A172 (cell line): Measurements from ENCODE around the gene PRR5L. TPM values are rescaled to one million over a fixed set of nuclear protein-coding genes. Genes with fewer than 3 reads are reported as not detected.

Experiments used
- DNase-seq: peaks from one replicate; pipeline ENCODE4 v3.0.0-alpha.2; 2015; ENCODE audit warnings: low spot score
- total RNA-seq: library from RNA; depleted of rRNA; stranded (reverse); fragments of >200 nt; shearing (Covaris generic); gene quantifications from 2 replicates; pipeline ENCODE4 v1.2.3, GENCODE V29; 2014

The PRR5L gene
- total RNA-seq, 1 experiment from 2014 or later: 2.5 TPM

DNA sequence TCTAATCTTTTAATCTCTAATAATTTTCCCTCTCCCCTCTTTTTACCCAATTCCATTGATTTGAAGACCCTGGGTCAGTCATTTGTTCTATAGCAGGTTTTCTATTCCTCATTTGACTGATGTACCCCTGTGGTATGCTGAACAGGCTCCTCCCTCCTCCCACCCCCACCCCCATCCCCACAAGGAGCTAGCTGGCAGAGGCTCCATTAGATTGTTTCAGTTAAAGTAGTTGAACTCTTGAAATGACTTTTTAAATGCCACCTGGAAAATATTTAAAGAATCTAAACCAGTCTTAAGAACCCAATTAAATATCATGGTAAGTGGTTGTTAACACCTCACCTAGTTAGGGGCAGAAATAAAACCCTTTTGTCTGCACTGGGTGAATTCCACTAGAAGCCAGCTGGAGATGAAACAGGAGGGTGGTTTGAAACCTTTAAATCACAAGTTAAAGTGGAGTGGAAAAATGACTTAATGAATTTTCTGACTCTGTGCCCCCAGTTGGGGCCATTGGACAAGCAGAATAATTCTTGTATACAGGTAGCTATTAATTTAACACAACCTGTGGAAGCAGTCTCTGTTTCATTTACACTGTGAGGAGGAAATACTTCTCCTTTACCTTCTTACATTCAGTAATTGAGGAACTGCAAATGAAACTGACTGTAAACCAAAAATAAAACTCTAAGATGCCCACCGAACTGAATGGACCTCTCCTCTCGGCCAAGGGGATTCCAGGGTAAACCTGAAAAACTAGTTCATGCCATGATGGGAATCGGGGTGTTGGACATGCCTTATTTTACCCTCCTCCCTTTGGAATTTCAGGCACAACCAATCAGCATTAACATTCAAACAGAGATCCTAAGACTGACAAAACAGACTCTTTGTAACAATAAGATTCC lies 30.7 kb downstream of the PRR5L start:
- DNase-seq: no peak

DNA sequence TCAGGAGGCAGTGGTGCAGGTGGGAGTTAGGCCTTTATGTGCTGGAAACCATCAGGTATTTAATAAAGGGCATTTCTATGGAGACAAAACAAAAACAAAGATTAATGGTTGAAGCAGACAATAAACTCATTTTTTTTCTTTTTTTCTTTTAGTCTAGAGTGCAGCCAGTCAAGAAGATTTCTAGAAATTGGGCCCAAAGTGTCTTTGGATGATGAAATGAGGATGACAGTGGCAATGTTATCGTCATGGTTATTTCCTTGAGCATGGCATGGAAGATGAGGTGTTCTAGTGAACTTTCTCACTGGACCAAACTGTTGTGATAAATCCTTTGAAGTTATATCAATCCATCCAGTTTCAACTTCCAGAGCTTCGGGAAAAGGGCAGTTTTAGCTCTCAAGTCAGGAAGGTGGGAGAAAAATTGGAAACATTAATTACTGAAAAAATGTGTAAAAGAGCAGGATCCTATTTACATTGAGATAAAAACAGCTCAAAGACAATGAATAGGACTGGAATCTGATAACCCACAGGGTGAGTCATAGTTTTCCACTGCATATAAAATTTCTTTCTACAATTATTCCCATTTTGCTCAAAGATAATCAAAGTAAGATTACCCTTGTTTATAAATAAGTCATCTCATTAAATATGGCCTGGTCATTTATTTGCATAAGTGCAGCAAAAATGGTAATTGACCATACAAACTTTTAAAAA lies 33.0 kb downstream of the PRR5L start:
- DNase-seq: peak; percentile 14

DNA sequence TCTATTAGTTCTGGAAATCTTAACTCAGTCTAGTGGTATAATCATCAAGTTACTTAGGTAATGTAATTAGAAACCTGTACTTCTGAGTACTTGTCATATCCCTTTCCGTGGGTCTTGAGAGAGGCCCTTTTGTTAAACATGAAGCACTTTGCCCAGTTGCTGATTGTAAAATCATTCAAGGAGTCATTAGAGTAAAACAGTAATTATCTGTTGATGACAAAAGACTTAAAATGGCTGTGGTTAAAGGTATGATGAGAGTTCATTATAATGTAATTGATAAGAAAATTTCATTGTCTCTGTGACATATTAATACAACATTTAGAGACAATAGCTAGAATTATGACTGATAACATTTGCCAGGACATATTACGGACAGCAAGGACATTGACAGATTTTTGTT lies 34.3 kb downstream of the PRR5L start:
- DNase-seq: no peak

DNA sequence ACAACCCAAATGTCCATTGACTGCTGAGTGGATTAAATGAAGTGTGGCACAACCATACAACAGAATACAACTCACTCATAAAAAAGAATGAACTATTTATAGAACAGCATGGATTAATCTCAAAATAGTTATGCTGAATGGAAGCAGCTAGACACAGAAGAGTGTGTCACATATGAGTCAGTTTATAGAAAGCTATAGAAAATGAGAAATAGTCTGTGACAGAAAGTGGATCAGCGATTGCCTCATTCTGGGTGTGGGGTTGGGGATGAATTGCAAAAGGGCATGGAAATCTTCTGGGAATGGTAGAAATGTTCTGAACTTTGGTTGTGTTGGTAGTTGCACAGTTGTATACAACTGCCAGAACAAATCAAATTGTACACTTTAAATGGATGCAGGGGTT lies 37.4 kb downstream of the PRR5L start:
- no peak for DNase-seq

DNA sequence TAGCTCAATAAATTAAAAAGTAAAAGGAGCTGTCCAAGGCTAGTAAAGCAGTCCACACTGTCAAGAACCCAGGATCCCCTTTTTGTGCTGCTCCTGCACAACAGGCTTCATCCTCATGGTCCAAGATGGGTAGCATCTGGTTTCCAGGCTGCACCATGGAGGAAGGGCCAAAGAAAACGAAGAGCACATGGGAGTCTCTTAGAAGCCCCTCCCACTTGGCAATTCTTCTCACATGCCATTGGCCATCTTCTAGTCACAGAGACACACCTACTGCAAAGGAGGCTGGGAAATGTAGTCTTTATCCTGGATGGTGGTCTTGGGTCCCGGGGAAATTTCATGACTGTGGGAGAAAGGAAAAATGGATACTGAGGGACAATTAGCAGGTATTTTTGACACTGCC lies 37.8 kb downstream of the PRR5L start:
- peak; percentile 66 for DNase-seq

DNA sequence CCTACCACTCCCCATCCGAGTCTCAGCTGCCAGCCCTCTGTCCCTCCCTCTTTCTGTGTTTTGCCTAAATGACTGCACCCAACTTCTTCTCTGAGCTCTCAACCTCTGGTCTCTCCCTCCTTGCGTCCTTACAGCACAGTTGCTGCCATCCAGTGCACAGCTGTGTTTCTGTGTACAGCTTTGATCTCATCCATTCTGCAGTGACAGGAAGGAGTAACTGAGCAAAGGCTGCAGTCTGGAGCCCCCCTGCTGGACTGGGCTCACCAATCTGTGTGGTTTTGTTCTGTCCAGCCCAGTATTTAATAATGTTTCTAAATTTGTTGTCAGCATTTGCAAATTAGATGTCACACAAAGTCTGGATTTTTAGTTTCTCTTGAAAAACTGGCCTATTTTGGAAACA lies 43.8 kb downstream of the PRR5L start:
- no peak for DNase-seq

DNA sequence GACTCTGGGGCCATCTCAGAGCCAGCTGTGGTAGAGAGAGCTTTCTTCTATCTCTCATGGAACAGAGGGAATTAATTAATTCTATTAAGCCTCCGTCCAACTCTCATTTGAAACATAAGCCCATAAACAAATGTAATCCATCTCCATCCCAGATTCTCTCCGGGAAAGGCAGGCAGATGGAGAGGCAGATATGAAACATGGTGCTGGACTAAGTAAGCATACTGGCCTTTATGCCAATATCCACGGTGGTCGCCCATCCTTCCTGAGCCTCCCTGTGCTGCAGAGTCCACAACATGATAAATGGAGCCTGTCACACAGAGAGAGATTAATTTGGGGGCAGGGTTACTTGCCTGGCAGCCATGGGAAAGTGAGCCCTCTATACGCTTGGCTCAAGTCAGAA lies 44.8 kb downstream of the PRR5L start:
- DNase-seq: no peak

DNA sequence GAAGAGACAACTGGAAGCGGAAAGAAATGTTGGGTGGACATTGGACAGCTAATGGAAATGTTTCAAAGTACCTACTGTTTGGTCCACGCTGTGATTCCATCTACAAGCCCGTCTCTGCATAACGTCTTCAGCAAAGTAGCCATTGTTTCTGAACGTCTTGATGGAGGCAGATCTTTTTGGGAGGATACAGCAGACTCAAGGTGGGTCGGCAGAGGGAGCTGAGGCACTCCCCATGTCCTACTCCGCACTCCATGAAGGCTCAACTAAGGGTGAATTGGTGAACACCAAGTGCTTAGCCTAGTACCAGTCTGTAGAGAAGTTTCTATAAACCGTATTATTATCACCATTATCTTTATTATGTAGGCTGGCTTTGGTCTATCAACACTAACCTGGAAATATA lies 45.8 kb downstream of the PRR5L start:
- no peak for DNase-seq

DNA sequence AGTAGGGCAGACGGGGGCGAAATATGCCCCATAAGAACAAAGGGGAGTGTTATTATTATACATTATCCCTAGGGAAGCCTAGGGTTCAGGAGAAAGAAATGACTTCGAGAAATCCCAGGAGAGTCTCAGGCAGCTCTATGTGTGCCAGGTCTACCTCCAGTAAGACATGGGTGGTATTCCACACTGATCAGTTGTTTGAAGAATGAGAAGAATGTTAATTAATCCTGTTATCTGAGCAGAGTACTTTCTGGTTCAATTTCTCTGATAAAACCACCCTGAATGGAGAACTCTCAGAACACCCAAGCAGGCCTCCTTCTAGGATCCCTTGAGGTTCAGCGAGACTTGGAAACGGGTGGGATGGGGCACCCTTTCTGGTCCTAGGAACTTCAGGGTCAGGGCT lies 46.2 kb downstream of the PRR5L start:
- DNase-seq: no peak

DNA sequence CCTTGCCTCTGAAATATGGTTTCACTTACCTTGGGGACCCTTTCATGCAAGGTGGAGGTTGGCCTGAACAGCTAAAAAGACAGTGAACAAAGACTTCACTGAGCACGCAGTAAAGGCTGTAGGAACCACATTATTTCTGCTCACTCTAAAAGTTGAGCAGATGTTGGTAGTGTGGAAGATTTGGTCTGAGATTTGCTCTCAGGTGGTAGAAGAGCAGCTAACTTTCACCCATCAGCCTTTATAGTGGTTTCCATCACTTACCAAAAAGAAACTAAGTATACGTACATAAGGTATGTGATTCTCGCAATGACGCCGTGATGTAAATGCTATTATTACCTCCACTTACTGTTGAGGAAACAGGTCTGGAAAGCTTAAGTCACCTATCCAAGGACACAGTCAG lies 47.3 kb downstream of the PRR5L start:
- no peak for DNase-seq

DNA sequence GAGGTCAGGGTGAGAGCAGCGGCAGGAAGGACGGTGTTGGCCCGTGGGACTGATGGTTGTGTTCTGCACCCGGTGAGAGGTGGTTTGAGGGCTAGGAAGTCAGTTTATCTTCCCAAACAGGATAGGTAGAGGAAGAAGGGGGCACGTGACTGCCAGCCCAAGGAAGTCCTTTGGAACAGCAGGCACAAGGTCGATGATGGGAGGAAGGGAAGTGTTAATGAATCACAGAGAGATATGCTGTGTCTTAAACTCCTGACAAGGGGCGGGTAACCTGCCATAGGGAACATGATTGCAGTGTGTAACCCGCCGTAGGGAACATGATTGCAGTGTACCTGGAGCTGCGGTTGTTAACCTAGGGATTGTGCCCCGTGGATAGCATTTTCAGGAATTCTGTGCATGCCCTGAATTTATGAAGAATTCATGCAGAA lies 49.0 kb downstream of the PRR5L start:
- DNase-seq: no peak

DNA sequence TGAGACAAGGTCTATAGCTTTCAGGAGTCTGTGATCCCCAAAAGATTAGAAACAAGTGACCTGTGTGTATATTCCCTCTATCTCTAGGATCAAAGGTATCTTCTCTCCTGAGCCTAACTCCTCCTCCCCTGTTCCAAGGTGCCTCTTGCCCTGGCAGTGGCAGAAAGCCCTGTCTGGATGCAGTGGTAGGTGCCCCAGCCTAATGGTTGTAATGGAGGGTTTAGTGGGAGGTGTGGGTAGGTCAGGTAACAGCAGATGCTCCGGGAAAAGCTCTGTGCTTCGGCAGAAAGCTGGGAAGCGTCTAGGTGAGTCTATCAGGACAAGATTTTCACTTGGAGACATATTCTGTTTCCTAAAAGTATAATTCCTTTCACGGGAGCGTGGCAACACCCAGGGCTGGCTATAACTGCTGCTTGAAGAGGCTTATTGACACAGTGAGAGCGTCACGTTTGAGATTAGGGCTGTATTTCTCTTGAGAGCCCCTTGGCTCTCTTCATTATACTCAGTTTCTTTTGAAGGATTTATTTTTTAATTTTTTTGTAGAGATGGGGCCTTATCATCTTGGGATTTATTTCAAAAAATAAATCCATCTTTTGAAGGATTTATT lies 49.5 kb downstream of the PRR5L start:
- DNase-seq: no peak

DNA sequence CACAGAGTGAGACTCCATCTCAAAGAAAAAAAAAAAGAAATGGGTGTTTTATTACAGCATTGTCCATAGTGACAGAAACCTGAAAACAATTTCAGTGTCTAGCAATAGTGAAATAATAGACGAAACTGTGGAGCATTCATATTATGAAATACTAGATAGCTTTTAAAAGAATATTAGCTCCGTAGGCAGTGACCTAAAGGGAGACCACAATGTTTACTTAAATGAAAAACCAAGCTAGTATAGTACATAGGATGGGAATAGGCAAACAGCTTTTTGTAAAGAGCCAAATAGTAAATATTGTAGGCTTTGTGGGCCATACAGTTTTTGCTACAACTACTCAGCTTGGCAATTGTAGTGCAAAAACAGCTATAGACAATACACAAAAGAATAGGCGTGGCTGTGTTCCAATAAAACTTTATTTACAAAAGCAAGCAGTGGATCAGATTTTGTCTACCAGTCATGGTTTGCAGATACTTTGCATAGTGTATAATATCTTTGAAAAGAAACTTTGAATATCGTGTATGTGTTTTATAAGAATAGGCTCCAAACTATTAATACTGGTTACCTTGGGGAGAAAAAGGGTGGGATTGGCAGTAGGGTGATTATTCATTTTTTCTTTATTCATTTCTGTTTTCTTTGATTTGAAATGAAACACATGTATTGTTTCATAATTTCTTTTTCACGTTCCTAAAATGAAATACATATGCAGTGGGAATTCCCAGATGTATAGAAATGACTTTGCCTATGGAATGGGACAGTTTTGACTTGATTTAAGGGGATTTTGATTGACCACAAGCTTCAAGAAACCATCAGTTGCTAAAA lies 50.7 kb downstream of the PRR5L start:
- no peak for DNase-seq

DNA sequence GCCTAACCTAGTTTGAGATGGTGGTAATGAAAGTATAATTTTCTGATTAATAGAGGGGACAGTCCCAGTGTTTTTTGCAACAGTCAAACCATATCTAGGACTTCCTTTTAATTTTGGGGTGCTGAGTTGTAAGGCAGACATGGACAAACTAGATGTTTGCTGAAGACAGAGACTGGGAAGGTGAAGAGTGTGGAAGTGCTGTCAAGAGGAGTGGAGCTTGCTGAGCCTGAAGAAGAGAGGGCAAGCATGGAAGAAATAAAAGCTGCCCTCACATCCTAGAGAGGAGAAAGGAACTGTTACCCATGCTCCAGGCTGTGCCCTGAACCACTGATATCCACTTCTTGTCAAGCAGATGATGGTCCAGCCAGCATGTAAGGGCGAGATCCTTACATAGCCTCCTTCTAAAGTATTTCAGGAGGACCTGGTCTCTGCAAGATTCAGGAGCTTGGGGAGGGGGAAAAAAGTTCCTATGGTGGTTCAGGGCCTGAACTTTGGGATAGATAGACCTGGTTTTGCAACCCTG lies 51.4 kb downstream of the PRR5L start:
- no peak for DNase-seq

DNA sequence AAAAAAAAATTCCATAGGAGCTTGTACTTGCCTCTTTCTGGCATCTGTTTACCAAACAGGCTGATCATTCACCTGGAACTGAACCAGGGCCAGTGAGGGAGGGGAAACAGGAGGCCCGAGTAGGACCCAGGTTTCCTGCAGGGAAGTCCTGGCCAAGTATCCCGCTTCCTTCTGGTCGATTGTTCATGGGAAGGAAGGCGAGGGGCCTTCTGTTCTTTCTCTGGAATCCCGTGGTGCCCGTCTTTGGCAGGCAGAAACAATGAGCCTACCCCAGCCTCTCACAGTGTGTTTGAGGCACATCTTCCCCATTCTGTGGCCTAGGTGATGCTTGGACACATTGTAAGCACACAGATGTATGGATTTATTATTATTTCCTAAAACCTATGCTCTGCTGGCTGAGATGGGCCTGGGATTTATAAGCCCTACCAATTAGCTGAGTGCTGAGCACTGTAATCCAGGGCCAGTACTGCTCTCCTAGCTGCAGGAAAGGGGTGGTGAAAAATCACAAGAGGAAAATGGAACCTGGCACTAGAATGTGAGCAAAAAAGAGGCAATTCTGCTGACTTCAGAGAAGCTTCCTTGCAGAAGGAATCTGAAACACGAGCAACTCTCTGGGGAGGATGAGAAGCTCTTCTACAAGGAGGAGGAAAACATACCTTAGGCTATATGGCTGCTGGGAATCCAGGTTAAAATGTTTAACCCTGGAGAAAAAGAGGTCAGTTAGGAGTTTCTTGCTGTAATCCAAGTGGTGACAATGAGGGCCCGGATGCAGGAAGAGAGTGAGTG lies 53.5 kb downstream of the PRR5L start:
- DNase-seq: no peak

DNA sequence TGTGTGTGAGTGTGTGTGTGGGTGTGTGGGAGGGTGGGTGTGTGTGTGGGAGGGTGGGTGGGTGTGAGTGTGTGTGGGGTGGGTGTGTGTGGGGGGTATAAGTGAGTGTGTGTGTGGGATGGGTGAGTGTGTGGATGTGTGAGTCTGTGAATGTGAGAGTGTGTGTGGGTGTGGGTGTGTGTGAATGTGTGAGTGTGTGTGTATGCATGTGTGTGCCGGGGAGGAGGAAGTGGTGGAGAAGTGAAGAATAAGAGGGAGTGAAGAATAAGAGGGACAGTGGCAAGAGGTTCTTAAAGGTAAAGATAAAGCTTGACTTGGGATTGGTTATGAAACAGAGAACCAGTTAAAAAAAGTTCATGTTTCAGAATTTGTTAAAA lies 54.0 kb downstream of the PRR5L start:
- DNase-seq: no peak

DNA sequence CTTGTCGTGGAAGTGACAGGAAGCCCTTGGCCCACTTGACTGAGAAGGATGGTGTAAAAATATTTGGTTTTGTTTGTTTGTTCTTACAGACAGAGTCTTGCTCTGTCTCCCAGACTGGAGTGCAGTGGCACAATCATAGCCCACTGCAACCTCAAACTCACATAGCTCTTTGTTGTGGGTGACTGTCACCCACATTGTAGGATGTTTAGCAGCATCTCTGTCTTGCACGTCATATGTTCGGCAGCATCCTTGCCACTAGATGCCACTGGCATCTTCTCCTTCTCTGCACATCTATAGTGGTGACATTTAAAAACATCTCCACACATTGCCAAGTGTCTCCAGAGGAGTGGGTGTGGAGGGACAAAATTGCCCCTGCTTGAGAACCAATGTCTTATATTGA lies 56.8 kb downstream of the PRR5L start:
- DNase-seq: no peak

DNA sequence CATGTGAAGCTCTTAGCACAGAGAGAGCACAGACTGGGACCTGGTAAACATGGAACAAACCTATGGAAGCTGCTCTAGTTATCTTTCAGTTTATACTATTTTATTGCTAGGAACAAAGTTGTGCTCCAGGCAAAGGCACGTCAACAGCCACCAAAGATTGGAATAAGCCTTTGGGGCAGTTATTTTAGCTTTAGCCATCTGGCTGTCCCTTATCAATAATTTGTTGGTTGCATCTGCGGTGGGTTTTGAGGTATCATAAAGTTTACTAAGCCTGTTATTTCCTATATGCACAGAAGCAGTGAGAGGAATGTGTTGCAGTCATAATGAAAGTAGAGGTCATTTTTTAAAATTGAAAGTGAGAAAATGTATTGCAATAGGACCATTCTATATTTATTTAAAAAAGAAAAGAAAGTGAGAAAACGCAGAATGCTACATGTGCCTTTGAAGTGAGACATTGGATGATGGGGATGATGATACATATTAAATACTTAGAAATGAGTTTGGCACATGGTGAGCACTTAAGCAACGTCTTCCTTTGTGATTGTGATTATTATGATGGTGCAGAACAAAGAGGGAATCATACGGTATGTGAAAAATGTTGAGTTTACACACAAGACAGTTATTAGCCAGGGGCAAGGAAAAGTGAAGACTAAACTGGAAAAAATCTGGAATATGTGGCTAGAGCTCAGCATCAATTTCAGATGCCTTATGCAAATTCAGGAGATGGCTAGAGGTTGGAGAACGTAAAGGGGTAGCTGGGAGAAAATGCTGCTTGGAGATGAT lies 58.3 kb downstream of the PRR5L start:
- DNase-seq: peak; percentile 43

DNA sequence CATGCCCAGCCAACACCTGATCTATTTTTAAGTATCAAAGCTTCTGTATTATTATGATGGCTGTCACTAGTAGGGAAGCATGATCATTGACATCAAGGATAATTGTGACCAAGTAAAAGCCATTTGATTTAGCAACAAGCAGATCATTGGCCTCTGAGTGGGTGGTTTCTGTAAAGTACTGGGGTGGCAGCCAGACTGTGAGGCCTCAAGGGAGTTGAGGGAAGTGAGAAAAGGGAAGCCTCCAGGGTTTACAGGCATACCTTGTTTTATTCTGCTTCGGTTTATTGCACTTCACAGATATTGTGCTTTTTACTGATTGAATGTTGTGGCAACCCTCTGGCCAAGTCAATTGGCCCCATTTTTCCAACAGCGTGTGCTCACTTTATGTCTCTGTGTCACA lies 60.1 kb downstream of the PRR5L start:
- no peak for DNase-seq

DNA sequence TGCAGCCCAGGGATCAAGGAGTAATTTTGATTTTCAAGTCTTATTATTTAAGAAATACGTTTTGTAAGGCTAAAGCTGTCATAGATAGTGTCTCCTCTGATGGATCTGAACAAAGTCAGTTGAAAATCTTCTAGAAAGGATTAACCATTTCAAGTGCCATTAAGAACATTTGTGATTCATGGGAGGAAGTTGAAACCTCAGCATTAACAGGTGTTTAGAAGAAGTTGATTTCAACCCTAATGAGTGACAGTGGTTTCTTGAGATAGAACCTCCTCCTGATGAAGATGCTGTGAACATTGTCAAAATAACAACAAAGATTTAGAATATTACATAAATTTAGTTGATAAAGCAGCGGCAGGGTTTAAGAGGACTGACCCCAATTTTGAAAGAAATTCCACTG lies 61.7 kb downstream of the PRR5L start:
- no peak for DNase-seq
